GM21367 (cell line): ENCODE results near the gene PRKG1.

ENCODE experiments used
- ATAC-seq: cut with Tn5 transposase; IDR thresholded peaks from one replicate; pipeline ENCODE4 v1.9.1; 2021; ENCODE audit not compliant: unreplicated experiment

The PRKG1 gene

DNA sequence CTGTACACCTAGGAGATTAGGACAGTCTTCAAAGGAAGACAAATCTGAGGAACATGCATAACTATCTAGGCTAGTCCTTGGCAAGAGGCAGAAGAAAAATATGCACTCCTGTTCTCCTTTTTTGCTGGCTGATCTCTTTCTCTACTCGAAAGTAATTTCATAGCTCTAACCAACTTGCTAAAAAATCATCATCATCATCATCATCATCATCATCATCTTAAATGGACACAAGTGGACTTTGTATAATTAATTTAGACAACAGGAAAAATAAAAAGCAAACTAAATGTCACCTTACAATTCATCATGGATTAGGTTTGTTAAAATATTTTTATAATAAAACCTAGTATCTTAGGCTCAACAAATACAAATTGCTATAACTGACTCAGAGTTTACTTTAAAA, 1192.6 kb downstream of the PRKG1 start:
- ATAC-seq = no peak

DNA sequence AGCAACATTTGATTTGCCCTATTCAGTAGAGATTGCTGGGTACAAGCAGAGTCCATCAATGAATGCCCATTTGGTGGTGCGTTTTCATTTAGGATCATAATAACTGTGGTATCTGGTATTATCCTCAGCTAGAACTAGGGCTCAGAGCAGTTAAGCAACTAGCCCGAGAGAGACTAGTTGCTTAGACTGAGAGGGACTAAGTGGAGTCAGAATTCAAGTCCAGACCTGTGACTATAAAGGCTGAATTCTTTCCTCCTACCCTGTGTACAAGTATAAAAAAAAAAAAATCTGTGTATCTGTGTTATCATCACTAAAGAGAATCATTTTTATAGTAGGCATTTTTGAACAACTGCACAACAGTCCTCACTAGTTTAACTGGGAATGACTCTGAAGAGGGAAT, 1194.5 kb downstream of the PRKG1 start:
- no peak for ATAC-seq

DNA sequence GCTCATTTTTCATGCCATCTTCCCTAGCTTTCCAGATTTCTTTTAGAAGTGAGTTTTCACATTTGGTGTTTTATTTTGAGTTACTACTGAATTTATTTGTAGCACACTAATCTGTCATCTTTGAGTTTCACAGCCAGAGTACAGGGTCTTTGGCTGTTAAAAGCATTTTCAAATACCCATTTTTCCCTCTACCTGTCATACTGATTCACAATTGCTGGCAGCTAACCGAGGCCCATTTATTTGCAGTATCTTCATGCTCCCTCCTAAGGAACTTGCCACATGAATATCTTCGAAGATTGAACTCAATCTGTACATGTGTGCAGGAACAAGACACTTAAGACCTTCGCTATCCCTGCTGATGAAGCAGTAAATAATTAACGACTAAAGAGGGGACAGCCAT, 1194.9 kb downstream of the PRKG1 start:
- no peak for ATAC-seq

DNA sequence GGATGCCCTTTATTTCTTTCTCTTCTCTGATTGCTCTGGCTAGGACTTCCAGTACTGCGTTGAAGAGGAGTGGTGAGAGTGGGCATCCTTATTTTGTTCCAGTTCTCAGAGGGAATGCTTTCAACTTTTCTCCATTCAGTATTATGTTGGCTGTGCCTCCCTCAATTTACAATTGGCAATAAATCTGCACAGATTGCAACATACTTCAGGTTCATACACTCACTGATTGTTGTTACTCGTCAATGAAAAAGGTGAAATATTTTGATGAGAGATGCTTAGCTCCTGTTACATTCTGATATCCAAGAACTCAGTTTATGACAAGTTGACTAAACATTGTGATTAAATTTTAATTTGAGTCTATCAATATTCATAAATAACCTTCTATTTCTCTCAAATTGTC, 1201.9 kb downstream of the PRKG1 start:
- ATAC-seq = no peak

DNA sequence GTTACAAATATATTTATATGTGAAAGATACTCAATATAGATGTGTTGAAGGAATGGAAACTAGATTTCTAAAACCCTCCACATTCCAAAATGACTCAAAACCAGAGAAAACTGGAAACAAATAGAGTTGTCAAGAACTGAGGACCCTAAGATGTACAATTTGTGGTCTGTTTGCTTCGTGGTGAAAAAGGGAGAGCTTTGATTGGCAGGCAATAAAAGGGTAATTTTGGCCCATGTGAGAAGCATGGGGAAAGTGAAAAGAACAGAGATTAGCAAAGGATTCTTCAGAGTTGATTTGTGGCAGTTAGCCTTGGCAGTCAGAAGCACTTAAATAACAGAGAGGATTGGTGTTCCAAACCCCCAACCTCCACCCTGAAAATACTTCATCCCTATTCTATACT, 1202.7 kb downstream of the PRKG1 start:
- ATAC-seq = no peak

DNA sequence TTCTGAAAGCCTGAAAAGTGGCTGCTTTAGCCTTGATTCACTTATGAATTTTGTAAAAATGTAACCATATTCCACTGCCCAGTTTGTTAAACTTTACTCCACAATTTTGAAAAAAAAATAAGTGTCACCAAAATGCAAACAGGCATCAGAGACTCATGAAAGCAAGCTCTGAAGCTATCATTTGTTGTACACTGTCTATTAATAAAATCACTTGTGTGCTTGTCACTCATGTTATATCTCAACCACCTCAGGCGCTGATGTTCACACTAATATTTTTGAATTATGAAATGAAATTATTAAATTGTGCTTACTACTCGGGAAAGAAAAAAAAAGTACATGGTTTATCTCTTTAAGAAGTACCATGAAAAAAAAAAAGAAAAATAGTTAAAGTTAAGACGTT, 1205.3 kb downstream of the PRKG1 start:
- ATAC-seq = no peak

DNA sequence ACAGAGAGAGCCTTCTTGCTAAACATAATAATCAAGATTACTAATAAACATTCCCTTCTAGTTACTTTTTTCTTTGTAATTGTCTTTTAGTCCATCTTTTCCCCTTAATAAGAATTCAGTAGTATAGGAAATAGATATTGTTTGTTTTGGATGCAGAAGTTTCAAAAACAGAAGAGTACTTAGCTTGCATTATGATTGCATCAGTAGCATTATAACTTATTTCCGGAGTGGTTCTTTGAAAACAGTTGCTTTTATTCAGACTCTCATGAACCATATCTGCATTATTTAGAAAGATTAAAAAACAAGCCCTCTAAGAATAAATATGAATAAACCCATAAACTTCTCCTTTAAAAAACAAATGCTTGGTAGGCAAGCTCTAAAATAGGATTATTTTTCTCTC, 1205.8 kb downstream of the PRKG1 start:
- ATAC-seq = no peak

DNA sequence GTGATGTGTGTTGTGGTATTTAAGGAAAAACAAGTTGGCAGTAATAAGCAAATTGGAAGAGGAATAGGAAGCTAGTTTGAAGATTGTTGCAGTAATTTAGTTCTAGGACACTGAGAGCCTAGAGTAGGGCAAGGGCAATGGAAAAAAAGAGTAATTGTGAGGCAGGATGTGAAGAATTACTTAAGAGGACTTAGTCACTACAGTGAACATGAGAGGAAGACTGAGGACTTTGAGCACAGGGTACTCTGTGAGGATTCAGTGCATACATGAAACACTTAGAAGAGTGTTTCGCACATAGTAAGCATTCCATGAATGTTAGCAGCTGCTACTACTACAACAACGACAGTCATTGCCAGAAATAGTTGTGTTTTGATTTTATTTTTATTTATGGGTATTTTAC, 1208.9 kb downstream of the PRKG1 start:
- no peak for ATAC-seq

DNA sequence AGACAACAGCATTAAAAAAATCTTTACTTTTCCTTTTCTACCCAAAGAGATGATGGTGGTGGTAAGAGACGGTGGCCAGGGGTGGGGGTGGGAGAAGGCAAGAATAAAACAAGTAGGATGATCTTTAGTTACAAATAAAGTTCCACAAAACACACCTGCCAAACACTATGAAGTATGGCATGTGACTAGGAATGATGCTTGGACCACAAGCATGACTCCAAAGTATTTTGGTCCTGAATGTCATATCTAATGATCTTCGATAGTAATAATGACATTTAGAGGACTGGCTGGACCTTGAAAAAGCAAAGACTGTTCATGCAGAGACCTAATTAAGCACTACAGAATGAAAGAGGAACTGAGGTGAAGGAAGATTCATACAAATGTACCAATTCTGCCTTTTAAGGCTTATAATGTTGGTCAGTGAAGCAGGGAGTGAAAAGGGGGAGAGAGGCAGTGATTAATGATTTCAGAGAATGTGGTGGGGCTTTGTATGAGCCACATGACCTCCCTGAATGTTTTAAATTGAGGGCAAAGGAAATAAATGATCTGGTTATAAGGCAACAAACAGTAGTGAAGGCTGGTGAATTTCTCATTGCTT, 1210.2 kb downstream of the PRKG1 start:
- peak; percentile 65 for ATAC-seq

DNA sequence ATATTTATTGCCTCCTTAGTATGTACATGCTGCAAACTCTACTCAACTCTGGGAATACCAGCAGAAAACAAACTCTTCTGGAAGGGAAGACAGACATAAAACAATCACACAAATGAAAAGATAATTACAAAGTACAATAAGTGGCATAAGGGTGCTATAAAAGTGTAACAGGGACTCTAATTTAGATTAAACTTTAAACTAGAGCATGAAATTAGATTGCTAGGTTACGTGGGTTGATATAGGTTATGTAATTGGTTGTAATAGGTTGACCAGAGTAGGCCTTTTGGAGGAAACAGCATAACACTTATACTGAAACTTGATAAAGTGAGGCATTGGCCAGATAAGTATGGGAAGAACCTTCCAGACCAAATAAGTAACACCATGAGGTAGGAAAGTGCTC, 1213.6 kb downstream of the PRKG1 start:
- no peak for ATAC-seq

DNA sequence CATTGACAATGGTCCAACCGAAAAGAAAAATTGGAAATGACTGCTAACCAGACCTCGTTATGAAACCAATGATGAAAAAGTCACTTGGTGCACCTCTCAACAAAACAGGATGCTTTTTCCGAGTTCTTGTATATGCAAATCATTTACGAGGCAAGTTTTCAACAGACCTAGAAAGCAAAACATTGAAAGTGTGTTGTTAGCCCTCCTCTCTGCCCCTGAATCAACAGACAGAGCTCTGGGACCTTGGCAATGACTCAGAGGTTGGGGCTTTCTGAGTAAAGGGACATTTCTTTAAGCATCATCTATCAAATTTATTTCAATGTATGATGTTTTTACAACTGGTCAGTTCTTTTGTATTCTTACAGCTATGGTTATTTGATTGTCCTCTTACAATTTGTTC, 1223.5 kb downstream of the PRKG1 start:
- no peak for ATAC-seq

DNA sequence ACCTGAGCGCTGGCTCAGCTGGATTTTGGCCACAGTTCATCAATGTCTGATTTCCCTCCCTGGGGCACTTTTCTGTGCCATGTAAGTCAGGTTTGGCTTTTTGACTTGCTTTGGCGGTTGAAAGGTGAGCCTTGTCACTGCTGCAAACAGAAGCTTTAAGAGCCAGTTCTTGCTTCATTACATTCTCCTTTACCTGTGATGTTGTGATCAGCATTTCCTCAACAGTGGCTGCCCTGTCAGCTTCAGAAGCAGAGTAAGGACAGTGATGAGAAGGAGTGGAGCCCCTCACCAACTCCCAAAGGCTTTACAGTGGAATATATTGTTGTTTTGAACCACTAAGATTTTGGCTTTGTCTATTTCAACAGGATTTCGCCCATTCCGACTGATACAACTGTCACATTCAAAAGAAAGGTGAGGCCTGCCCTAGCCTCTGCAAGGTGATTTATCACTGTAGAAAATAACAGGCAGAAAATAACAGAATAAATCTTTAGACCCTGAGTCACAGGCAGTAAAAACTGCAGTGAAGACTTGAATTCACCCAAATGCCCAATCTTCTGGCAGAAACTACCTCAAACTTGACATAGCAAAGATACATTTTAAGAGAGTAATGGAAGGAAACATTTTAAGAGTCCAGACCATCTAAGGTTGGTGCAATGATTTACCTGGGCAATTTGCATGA, 1226.5 kb downstream of the PRKG1 start:
- no peak for ATAC-seq

DNA sequence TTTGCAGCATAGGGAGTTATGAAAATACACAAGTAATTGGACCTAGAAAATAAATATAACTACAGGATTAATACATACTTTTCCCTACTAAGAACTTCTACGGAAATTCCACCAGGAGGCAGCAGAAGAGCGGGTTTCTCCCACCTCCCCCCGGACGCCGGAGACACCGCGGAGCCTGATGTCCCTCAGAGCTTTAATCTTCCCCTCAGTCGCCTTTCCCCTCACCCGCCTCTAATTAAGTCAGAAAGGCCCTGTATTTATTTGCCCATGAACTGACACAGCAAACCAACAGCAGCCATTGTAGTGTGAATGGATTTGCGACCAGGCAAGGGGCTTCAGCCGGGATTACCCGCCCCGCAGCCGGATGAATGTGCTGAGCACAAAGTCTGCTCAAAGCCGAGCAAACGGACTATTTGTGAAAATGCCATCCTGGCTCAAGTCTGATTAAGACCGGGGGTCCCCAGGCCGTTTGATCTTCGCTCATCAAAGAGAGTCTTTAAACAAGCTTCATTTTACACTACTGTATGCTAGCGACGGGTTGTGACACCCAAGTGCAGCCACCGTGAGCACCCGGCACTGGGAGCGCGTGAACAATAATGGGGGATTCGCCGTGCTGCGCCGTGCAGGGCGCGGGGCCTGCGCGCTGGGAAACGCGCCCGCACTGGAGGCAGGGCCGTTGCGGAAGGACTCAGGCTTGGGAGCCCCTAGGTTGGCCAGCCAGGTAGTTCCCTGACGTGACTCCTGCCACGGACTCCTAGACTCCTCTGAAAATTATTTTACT, 1234.2 kb downstream of the PRKG1 start:
- ATAC-seq = peak; percentile 83

DNA sequence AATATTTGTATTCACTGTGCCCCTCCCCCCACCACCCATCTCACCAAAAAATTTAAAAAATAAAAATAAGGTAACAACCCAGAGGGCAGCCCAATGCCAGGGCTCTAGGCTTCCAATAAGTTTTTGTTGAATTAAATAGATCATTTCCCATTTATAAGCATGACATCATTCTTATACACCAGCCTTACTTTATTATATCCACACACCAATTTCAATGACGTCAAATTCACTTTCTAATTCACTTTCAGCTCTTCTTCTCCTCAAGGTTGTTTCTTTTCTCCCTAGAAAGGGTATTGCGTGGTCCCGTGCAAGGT, 1238.6 kb downstream of the PRKG1 start:
- ATAC-seq = no peak

DNA sequence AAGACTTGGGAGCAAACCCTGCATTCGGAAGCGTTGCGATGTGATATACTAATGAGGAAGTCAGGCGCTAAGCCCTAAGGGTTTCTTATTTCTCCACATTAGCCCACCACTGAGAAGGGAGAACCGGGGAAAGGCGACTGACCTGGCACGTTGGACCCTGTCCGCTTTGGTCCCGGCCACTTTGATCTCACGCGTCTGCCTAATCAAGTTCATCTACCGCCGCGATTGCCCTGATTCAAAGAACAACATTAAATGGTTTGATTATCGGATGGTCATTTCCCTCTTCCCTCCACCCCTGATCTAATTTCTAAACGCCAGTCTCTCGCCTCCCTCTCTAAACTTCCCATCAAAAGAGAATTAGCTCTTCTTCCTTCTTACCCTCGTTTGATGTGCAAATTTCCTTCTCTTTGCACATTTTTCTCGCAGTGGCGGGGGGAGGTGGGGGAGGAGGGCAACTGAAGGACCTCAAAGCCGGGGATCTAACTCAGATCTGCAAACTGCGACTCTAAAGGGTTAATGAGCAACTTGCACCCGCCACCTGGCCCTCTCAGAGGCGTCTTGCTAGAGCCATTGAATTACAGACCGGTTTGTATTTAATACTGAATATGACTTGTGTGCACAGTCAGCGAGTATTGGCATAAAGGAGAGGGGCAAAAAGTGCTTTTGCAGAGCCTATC, 1239.1 kb downstream of the PRKG1 start:
- ATAC-seq = no peak

DNA sequence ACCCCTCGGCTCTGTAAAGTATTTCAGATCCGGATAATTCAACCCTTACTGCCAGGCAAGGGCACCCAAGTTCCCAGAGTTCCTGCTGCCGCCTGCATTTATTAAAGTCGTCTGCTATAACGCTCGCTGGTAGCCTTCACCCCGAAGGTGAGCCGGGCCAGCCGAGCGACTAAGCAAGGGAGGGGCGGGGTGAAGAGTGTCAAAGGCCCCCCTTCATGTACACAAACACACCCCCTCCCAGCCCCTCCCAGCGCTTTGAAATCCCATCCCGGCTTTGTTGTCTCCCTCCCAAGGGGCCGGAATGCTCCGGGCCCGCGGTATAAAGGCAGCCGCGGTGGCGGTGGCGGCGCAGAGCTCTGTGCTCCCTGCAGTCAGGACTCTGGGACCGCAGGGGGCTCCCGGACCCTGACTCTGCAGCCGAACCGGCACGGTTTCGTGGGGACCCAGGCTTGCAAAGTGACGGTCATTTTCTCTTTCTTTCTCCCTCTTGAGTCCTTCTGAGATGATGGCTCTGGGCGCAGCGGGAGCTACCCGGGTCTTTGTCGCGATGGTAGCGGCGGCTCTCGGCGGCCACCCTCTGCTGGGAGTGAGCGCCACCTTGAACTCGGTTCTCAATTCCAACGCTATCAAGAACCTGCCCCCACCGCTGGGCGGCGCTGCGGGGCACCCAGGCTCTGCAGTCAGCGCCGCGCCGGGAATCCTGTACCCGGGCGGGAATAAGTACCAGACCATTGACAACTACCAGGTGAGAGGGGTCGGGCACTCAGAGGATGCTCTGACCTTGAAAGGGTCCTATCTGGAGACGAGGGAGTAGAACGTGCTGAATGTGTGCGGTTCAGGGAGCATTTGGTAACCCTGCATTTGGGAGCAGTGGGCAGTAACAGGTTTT, 1239.9 kb downstream of the PRKG1 start, which contains the start of gene DKK1:
DKK1 (plus strand) TSS at position 349 of the 889 bp plus-strand sequence; CDS start at position 503, 154 bp downstream.
- peak; percentile 53 for ATAC-seq

DNA sequence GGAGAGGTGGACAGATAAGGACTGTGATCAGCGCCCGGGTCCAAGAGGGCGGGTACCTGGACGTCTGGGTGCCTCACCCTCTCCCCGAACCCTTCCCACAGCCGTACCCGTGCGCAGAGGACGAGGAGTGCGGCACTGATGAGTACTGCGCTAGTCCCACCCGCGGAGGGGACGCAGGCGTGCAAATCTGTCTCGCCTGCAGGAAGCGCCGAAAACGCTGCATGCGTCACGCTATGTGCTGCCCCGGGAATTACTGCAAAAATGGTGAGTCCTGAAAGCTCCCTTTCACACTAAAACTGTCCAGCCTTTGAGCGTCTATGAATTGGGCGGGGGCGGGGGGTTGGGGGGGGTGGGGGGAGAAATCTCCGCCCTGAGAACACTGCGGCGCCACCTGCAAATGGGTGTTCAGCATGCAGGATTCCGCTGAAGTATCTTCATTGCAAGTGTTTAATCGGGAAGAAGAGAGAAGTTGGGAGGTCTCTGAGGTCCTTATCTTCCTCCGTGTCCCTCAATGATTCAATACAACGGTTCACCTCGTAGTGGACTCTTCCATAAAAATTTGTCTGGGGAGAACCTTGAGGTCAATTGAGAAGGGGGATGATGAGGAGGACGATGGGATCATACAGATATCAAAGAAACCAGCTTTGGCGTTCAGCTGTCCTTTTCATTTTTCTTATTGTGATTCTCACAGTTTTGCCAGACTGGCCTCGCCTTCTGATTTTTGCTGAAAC, 1240.7 kb downstream of the PRKG1 start:
- no peak for ATAC-seq

DNA sequence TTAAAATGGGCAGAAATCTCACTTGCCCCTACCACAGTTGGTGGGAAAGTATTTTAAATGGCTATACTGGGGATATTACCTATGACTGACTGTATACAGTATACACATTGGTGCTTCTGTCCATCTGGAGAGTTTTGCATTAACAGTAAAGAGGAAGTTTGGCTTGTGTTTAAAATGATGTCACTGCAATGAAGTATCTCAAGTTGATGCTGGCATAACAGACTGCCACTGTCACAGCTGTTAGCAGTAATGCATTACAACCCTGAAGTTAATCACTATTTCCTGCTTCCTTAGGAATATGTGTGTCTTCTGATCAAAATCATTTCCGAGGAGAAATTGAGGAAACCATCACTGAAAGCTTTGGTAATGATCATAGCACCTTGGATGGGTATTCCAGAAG, 1241.7 kb downstream of the PRKG1 start:
- no peak for ATAC-seq

DNA sequence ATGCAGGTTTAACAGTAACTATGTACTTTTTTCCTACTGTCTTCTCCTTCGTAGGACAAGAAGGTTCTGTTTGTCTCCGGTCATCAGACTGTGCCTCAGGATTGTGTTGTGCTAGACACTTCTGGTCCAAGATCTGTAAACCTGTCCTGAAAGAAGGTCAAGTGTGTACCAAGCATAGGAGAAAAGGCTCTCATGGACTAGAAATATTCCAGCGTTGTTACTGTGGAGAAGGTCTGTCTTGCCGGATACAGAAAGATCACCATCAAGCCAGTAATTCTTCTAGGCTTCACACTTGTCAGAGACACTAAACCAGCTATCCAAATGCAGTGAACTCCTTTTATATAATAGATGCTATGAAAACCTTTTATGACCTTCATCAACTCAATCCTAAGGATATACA, 1242.2 kb downstream of the PRKG1 start:
- no peak for ATAC-seq

DNA sequence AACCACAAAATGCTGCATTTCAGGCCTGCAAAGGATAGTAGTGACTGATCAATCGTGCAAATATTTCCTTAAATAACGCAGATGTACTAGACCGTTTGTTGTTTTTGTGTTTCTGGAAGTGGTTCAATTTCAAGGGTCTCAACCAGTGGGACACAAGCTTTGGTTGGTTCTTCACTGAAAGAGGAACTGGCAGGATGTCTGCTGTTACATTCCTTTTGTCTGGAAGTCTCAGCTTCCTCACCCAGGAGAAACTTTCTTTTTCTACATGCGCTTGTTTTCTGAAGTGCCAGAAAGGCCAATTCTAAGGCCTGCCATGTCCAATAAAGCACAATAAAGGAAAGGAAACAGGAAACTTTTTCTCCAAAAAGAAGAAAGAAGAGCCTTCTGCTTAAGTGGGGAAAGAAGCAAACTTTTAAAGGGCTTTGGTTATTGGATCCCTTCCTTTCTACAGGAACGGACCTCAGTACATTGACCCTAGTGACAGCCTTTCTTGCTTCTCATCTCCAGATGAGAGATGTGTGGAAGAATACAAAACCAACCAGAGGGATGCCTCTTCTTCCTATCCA, 1243.9 kb downstream of the PRKG1 start:
- ATAC-seq = no peak
